Measurements from ENCODE around the gene CELF6. TPM values are rescaled to one million over a fixed set of nuclear protein-coding genes. Genes with fewer than 3 reads are reported as not detected.

The CELF6 gene
- total and polyA plus RNA-seq, 2 donors (not counting 1 experiment from before 2014, with no cell fraction given), result 0.08 to 0.17 TPM

- H3K79me2 ChIP-seq (ENCODE audit: control insufficient read depth, insufficient read depth, low read length), result no peaks in the 10 kb centered on the region
- no peaks in the 10 kb centered on the region for H3K27me3 ChIP-seq (ENCODE audit: control insufficient read depth, insufficient read depth, low read length)
- DNase-seq (ENCODE audit: low read depth in 2 of 2), result peak; percentile 4 to 14
Measured at GRCh38 chr15:72342385-72342784, 22.4 kb upstream of the CELF6 start.

GRCh38 chr15:72341361-72341760, 21.4 kb upstream of the CELF6 start:
- no peaks in the 10 kb centered on the region for H3K9me3 ChIP-seq (ENCODE audit: control insufficient read depth, insufficient read depth, low read depth, low read length)
- H3K36me3 ChIP-seq (ENCODE audit: control insufficient read depth, insufficient read depth, low read length), result peaks cover 5% of the 10 kb centered on the region
- H3K27me3 ChIP-seq (ENCODE audit: control insufficient read depth, insufficient read depth, low read length), result no peaks in the 10 kb centered on the region
- no peaks in the 10 kb centered on the region for H3K79me2 ChIP-seq (ENCODE audit: control insufficient read depth, insufficient read depth, low read length)
- H3K9ac ChIP-seq (ENCODE audit: insufficient read depth, low read length), result no peak overlapping the region
- H3K4me1 ChIP-seq (ENCODE audit: control insufficient read depth, extremely low read depth, insufficient read depth, low read length), result peaks cover 8% of the 10 kb centered on the region
- H4K20me1 ChIP-seq (ENCODE audit: control insufficient read depth, extremely low read depth, insufficient read depth, low read length), result no peaks in the 10 kb centered on the region
- H3K4me2 ChIP-seq (ENCODE audit: extremely low read depth, insufficient read depth, low read length), result no peak overlapping the region
- H3K27ac ChIP-seq (ENCODE audit: insufficient read depth, low read length), result no peak overlapping the region
- H3K4me3 ChIP-seq (replicated peaks in 1 of 4; ENCODE audit: control extremely low read depth in 1 of 4, insufficient read depth in 1 of 4, low read depth in 3 of 4, low read length in 4 of 4), result no peak overlapping the region
- TF ChIP-seq CTCF (conservative IDR thresholded peaks at IDR 0.05 in 1 of 2, IDR thresholded peaks at IDR 0.05 in 1 of 2; ENCODE audit: low read depth in 1 of 2, low read length in 2 of 2) (no peak), EZH2 (IDR thresholded peaks at IDR 0.05; ENCODE audit: low read length, missing control alignments) (no peak)
- no peak overlapping the region for H2AFZ ChIP-seq (ENCODE audit: low read length)
- DNase-seq (ENCODE audit: low read depth in 2 of 2), result peak in 1 of 2 donors; percentile 10

More at GRCh38 chr15:72342385-72342784, 22.4 kb upstream of the CELF6 start:
- Histone ChIP-seq H3K9me3 (ENCODE audit: control insufficient read depth, insufficient read depth, low read depth, low read length) (no peaks in the 10 kb centered on the region), H3K27ac (ENCODE audit: insufficient read depth, low read length) (no peak overlapping the region), H3K4me3 (replicated peaks in 1 of 4; ENCODE audit: control extremely low read depth in 1 of 4, insufficient read depth in 1 of 4, low read depth in 3 of 4, low read length in 4 of 4) (no peak overlapping the region), H3K36me3 (ENCODE audit: control insufficient read depth, insufficient read depth, low read length) (peaks cover 5% of the 10 kb centered on the region), H3K4me2 (ENCODE audit: extremely low read depth, insufficient read depth, low read length) (no peak overlapping the region), H2AFZ (ENCODE audit: low read length) (no peak overlapping the region), H4K20me1 (ENCODE audit: control insufficient read depth, extremely low read depth, insufficient read depth, low read length) (no peaks in the 10 kb centered on the region), H3K9ac (ENCODE audit: insufficient read depth, low read length) (no peak overlapping the region), H3K4me1 (ENCODE audit: control insufficient read depth, extremely low read depth, insufficient read depth, low read length) (peaks cover 8% of the 10 kb centered on the region)
- TF ChIP-seq CTCF (conservative IDR thresholded peaks at IDR 0.05 in 1 of 2, IDR thresholded peaks at IDR 0.05 in 1 of 2; ENCODE audit: low read depth in 1 of 2, low read length in 2 of 2) (peak; percentile 25 to 41), EZH2 (IDR thresholded peaks at IDR 0.05; ENCODE audit: low read length, missing control alignments) (no peak)

- Histone ChIP-seq H3K4me1 (ENCODE audit: control insufficient read depth, extremely low read depth, insufficient read depth, low read length) (peaks cover 8% of the 10 kb centered on the region), H2AFZ (ENCODE audit: low read length) (no peak overlapping the region), H3K79me2 (ENCODE audit: control insufficient read depth, insufficient read depth, low read length) (no peaks in the 10 kb centered on the region), H4K20me1 (ENCODE audit: control insufficient read depth, extremely low read depth, insufficient read depth, low read length) (no peaks in the 10 kb centered on the region), H3K4me2 (ENCODE audit: extremely low read depth, insufficient read depth, low read length) (no peak overlapping the region), H3K27ac (ENCODE audit: insufficient read depth, low read length) (peak overlapping the region; percentile 51), H3K9ac (ENCODE audit: insufficient read depth, low read length) (no peak overlapping the region), H3K4me3 (replicated peaks in 1 of 4; ENCODE audit: control extremely low read depth in 1 of 4, insufficient read depth in 1 of 4, low read depth in 3 of 4, low read length in 4 of 4) (no peak overlapping the region), H3K27me3 (ENCODE audit: control insufficient read depth, insufficient read depth, low read length) (no peaks in the 10 kb centered on the region), H3K36me3 (ENCODE audit: control insufficient read depth, insufficient read depth, low read length) (peaks cover 4% of the 10 kb centered on the region), H3K9me3 (ENCODE audit: control insufficient read depth, insufficient read depth, low read depth, low read length) (no peaks in the 10 kb centered on the region)
- TF ChIP-seq CTCF (conservative IDR thresholded peaks at IDR 0.05 in 1 of 2, IDR thresholded peaks at IDR 0.05 in 1 of 2; ENCODE audit: low read depth in 1 of 2, low read length in 2 of 2), result no peak
- TF ChIP-seq EZH2 (IDR thresholded peaks at IDR 0.05; ENCODE audit: low read length, missing control alignments), result no peak
- DNase-seq (ENCODE audit: low read depth in 2 of 2), result peak; percentile 10 to 53
Measured at GRCh38 chr15:72340366-72340765, 20.4 kb upstream of the CELF6 start.
